Activated CD4-positive, alpha-beta T cell treated with anti-CD3 and anti-CD28 coated beads, Interleukin-2, amount 10 ng/mL, durations not matched to agents 24 days and 14 days (primary cell): ENCODE data around the gene ZBP1. TPM values are rescaled to one million over a fixed set of nuclear protein-coding genes. Genes with fewer than 3 reads are reported as not detected.

Source experiments
- DNase-seq: peaks from one replicate; pipeline ENCODE4 v3.0.0; 2022
- H3K27ac Mint-ChIP-seq: one replicate; pipeline ENCODE4 v1.8.0; 2022; ENCODE audit warnings: mild to moderate bottlenecking, mixed read lengths
- H3K27me3 Mint-ChIP-seq: one replicate; pipeline ENCODE4 v1.8.0; 2022; ENCODE audit warnings: mixed read lengths
- H3K36me3 Mint-ChIP-seq: one replicate; pipeline ENCODE4 v1.8.0; 2022; ENCODE audit warnings: low read depth, mild to moderate bottlenecking, mixed read lengths
- H3K4me1 Mint-ChIP-seq: one replicate; pipeline ENCODE4 v1.8.0; 2021; ENCODE audit warnings: mixed read lengths
- H3K4me3 Mint-ChIP-seq: one replicate; pipeline ENCODE4 v1.8.0; 2022; ENCODE audit warnings: mild to moderate bottlenecking, moderate library complexity, mixed read lengths
- H3K9me3 Mint-ChIP-seq: one replicate; pipeline ENCODE4 v1.8.0; 2021; ENCODE audit warnings: mixed read lengths
- intact Hi-C: fragments of 100-400 bp; cut with micrococcal nuclease; formaldehyde crosslinking; loops from one replicate; pipeline ENCODE4 v1.15.1; 2023
- total RNA-seq: library from RNA; stranded (reverse); gene quantifications from 2 replicates; pipeline ENCODE4 v1.2.3, GENCODE V29; 2022

Gene ZBP1
- total RNA-seq, 1 donor from 2014 or later = 0.51 TPM

- Mint-ChIP-seq H3K27ac (no peak overlapping the region), H3K4me3 (no peak overlapping the region), H3K4me1 (no peaks in the 10 kb centered on the region), H3K27me3 (peaks cover 36% of the 10 kb centered on the region), H3K9me3 (no peaks in the 10 kb centered on the region), H3K36me3 (no peaks in the 10 kb centered on the region)
- intact Hi-C loops = no loop called here
- no peak for DNase-seq
Measured at GRCh38 chr20:57582432-57583288, 37.6 kb downstream of the ZBP1 start.

DNA sequence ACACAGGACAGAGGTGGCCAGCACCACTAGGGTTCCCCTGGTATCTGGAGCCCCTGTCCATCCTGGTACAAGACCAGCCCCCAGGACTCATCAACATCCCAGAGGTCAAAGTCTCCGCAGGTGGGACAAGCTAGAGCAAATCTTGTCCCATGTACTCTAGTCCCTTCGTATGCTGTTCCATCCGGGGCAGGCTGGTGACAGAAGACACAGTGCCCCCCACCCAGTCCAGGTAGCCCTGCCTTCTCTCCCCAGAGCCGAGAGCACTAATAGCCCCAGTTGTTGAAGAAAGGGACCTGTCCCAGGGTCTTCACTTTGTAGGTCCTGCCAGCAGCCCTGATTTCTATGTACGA is 38.2 kb downstream of the ZBP1 start:
- intact Hi-C loops = no loop called here
- no peak overlapping the region for H3K27ac Mint-ChIP-seq
- no peaks in the 10 kb centered on the region for H3K9me3 Mint-ChIP-seq
- no peak for DNase-seq
- H3K36me3 Mint-ChIP-seq = no peaks in the 10 kb centered on the region
- H3K27me3 Mint-ChIP-seq = peaks cover 36% of the 10 kb centered on the region
- no peak overlapping the region for H3K4me3 Mint-ChIP-seq
- H3K4me1 Mint-ChIP-seq = no peaks in the 10 kb centered on the region

DNA sequence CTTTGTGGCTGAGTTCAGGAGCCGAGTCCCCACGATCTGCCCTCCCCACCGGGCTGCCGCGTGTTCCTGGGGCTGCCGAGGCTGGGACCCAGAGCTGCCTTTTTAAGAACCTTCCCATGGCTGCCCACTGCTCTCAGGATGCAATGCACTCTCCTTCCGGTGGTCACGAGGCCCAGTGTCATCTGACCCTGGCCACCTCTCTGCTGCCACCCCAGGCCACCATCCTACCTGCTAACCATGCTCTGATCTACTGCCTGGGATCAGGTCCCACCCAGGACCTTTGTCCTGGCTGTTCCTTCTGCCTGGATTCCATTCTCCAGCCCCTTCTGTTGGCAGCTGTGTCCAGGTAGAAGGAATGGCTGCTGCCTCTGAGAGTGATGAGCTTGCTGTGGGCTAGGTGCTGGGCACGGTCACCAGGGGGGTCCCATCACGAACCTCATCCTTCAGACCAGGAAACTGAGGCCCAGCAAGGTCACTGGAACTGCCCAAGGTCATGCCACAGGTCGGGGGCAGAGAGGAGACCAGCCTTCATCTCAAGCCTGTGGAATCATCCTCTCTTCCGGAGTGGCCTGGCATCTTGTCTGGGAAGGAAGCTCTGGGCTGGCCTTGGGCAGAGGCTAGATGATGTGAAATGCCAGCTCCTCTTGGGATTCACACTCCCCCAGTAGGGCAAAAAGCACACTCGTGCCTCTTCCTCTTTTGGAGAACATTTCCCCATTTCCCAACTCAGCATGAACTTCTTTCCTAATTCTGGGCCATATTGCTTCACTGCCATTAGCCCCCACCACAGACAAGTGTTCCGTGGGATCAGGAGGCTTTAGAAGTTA is 38.8 kb downstream of the ZBP1 start:
- Mint-ChIP-seq H3K27me3 (peaks cover 36% of the 10 kb centered on the region), H3K27ac (no peak overlapping the region), H3K4me1 (no peaks in the 10 kb centered on the region), H3K9me3 (no peaks in the 10 kb centered on the region), H3K36me3 (no peaks in the 10 kb centered on the region), H3K4me3 (no peak overlapping the region)
- no peak for DNase-seq
- intact Hi-C loops = no loop called here

GRCh38 chr20:57580478-57581201 is 39.6 kb downstream of the ZBP1 start:
- Mint-ChIP-seq H3K27ac (no peak overlapping the region), H3K36me3 (no peaks in the 10 kb centered on the region), H3K27me3 (peaks cover 34% of the 10 kb centered on the region), H3K4me3 (no peak overlapping the region), H3K9me3 (no peaks in the 10 kb centered on the region), H3K4me1 (no peaks in the 10 kb centered on the region)
- no peak for DNase-seq
- intact Hi-C loops = no loop called here

DNA sequence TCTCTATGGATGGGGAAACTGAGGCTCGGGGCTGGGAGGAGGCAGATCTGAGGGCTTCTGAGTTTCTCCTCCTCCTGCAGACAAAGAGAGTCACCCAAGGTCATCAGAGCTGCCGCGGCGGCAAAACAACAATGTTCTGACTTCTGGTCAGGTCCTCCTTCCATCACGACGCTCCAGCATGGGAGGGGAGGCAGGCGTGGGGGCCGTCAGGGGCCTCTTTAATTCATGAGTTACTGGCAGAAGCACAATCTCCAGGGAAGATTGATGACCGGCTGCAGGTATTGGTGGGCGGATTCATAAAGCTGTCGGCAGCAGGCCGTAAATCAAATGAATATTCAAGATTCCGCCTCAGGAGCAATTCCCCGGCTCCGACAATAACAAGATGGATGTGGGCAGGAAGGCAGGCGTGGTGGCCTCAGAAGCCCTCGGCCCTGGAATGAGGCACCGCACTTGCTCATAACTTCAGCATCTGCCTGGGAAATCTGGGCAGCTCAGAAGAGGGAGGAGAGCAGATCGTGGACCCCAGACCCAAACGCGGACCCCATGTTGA is 40.3 kb downstream of the ZBP1 start:
- Mint-ChIP-seq H3K27me3 (peaks cover 34% of the 10 kb centered on the region), H3K27ac (no peak overlapping the region), H3K4me1 (no peaks in the 10 kb centered on the region), H3K9me3 (no peaks in the 10 kb centered on the region), H3K36me3 (no peaks in the 10 kb centered on the region), H3K4me3 (no peak overlapping the region)
- intact Hi-C loops = no loop called here
- no peak for DNase-seq

GRCh38 chr20:57579331-57579897 is 40.8 kb downstream of the ZBP1 start:
- H3K4me3 Mint-ChIP-seq = no peak overlapping the region
- no peaks in the 10 kb centered on the region for H3K36me3 Mint-ChIP-seq
- H3K27ac Mint-ChIP-seq = no peak overlapping the region
- no peaks in the 10 kb centered on the region for H3K4me1 Mint-ChIP-seq
- intact Hi-C loops = no loop called here
- H3K27me3 Mint-ChIP-seq = peaks cover 30% of the 10 kb centered on the region
- no peak for DNase-seq
- no peaks in the 10 kb centered on the region for H3K9me3 Mint-ChIP-seq

GRCh38 chr20:57578476-57579165 is 41.6 kb downstream of the ZBP1 start:
- Mint-ChIP-seq H3K27ac (no peak overlapping the region), H3K4me1 (no peaks in the 10 kb centered on the region), H3K9me3 (no peaks in the 10 kb centered on the region), H3K4me3 (no peak overlapping the region), H3K27me3 (peaks cover 30% of the 10 kb centered on the region), H3K36me3 (no peaks in the 10 kb centered on the region)
- intact Hi-C loops = no loop called here
- DNase-seq = no peak

DNA sequence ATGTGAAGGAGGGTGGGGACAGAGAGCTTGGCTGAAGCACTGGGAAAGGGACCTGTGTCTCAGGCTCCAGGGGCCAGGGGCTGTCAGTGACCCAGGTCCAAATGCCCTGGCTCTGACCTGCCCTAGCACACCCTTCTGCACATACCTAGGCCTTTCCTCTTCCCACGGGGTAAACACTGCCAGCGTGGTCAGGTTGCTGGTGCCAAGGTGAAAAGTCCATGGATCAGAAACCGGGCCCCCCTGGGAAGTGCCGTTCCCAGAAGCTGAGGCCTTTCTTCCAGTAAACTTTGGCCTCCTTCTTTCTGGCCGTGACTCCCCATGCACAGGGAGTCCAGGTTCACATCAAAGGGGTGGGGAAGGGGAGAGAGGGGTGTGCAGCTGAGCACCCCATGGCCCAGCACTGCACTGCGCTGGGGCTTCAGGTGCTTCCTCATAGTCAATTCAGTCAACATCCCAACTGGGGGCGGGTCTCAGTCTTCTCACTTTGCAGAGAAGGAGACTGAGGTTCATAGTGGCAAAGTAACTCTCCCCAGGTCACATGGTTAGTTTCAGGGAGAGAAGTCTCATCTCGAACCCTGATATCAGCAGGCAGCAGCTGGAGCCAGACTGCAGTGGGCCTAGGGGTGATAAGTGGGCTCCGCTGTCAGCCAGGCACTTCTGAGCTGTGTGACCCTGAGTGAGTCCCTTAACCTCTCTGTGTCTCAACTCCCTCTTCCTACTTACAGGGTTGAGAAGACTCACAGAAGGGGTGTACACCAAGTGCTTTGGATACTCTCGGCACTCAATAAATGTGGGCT is 42.3 kb downstream of the ZBP1 start:
- no peaks in the 10 kb centered on the region for H3K4me1 Mint-ChIP-seq
- H3K4me3 Mint-ChIP-seq = no peak overlapping the region
- H3K36me3 Mint-ChIP-seq = no peaks in the 10 kb centered on the region
- H3K27ac Mint-ChIP-seq = no peak overlapping the region
- intact Hi-C loops = no loop called here
- no peak for DNase-seq
- H3K9me3 Mint-ChIP-seq = no peaks in the 10 kb centered on the region
- peaks cover 26% of the 10 kb centered on the region for H3K27me3 Mint-ChIP-seq

- Mint-ChIP-seq H3K4me3 (no peak overlapping the region), H3K4me1 (no peaks in the 10 kb centered on the region), H3K36me3 (no peaks in the 10 kb centered on the region), H3K27ac (no peak overlapping the region), H3K27me3 (peaks cover 24% of the 10 kb centered on the region), H3K9me3 (no peaks in the 10 kb centered on the region)
- DNase-seq = no peak
- intact Hi-C loops = no loop called here
Measured at GRCh38 chr20:57576617-57577550, 43.3 kb downstream of the ZBP1 start.

DNA sequence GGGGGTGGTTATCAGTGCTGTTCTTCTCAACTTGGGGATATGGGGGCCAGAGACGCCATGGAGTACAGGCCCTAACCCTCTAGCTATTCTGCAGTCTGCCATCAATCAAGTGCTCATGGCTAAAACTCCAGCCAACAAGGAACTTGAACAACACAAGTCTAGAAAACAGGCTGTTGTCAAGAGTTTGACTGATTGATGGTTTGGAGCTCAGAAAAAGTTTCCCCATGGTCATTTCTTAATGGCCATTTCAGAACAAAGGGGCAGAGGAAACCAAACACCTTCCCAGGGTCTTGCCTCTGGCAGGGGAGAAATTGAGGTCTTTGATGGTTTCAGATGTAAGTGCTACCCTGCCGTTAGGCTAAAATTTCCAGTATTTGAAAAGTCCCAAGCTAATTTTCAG is 44.2 kb downstream of the ZBP1 start:
- Mint-ChIP-seq H3K27me3 (peaks cover 18% of the 10 kb centered on the region), H3K9me3 (no peaks in the 10 kb centered on the region), H3K4me3 (no peak overlapping the region), H3K27ac (no peak overlapping the region), H3K4me1 (no peaks in the 10 kb centered on the region), H3K36me3 (no peaks in the 10 kb centered on the region)
- intact Hi-C loops = no loop called here
- no peak for DNase-seq

GRCh38 chr20:57574954-57575353 is 45.3 kb downstream of the ZBP1 start:
- Mint-ChIP-seq H3K9me3 (no peaks in the 10 kb centered on the region), H3K4me1 (no peaks in the 10 kb centered on the region), H3K36me3 (no peaks in the 10 kb centered on the region), H3K27me3 (peaks cover 9% of the 10 kb centered on the region), H3K4me3 (no peak overlapping the region), H3K27ac (no peak overlapping the region)
- intact Hi-C loops = no loop called here
- DNase-seq = no peak

- H3K36me3 Mint-ChIP-seq = no peaks in the 10 kb centered on the region
- H3K9me3 Mint-ChIP-seq = no peaks in the 10 kb centered on the region
- H3K27ac Mint-ChIP-seq = no peak overlapping the region
- no peak overlapping the region for H3K4me3 Mint-ChIP-seq
- H3K4me1 Mint-ChIP-seq = no peaks in the 10 kb centered on the region
- H3K27me3 Mint-ChIP-seq = peaks cover 6% of the 10 kb centered on the region
- intact Hi-C loops = no loop called here
- DNase-seq = no peak
Measured at GRCh38 chr20:57573894-57574293, 46.3 kb downstream of the ZBP1 start.
